K562 (cell line): Measurements from ENCODE around the gene BBS1. TPM values are rescaled to one million over a fixed set of nuclear protein-coding genes. Genes with fewer than 3 reads are reported as not detected.

Source experiments
- CBFB ChIP-seq: sonication (generic); formaldehyde crosslinking; IDR thresholded peaks from 2 replicates; pipeline ENCODE4 v1.4.0; 2020; ENCODE audit warnings: mild to moderate bottlenecking, missing genetic modification reagents
- FOXJ2 ChIP-seq: fragments of 200-800 bp; sonication (Bioruptor generic); IDR thresholded peaks from 2 replicates; pipeline ENCODE4 v1.6.1; 2016; ENCODE audit warnings: missing genetic modification characterization, missing compliant biosample characterization
- HMGN3 ChIP-seq: IDR thresholded peaks from 2 replicates; pipeline ENCODE4 v1.6.1; 2011; ENCODE audit warnings: borderline replicate concordance, low read depth, mild to moderate bottlenecking, mixed read lengths, low read length; ENCODE audit not compliant: insufficient read length; ENCODE audit errors: extremely low read depth
- NRF1 ChIP-seq, 2 experiments: fragments of 450-650 bp; IDR thresholded peaks in 1 of 2; conservative IDR thresholded peaks in 1 of 2; 2 replicates each; pipeline ENCODE4 v1.6.1; 2014; ENCODE audit warnings: mild to moderate bottlenecking in 2 of 2
- PHF20 ChIP-seq: fragments of 450-650 bp; IDR thresholded peaks from 2 replicates; pipeline ENCODE4 v1.6.1; 2018; ENCODE audit not compliant: partially characterized antibody
- PHF8 ChIP-seq: fragments of 200-600 bp; sonication (generic); IDR thresholded peaks from 2 replicates; pipeline ENCODE4 v1.6.1; 2012; ENCODE audit warnings: mixed run types, mild to moderate bottlenecking, inconsistent platforms, low read length, moderate library complexity, borderline replicate concordance
- RB1 ChIP-seq: fragments of 450-650 bp; IDR thresholded peaks from 2 replicates; pipeline ENCODE4 v1.6.1; 2017; ENCODE audit warnings: low read depth, mild to moderate bottlenecking
- RCOR1 ChIP-seq, 2 experiments: IDR thresholded peaks; 2 replicates each; pipeline ENCODE4 v1.6.1; 2012; ENCODE audit warnings: low read depth in 2 of 2, low read length in 2 of 2, borderline replicate concordance in 1 of 2, improper control_type of control experiment in 1 of 2
- TCF7L2 ChIP-seq: fragments of 150-350 bp; IDR thresholded peaks from 2 replicates; pipeline ENCODE4 v1.6.1; 2016; ENCODE audit warnings: low read depth, mild to moderate bottlenecking, low read length, moderate library complexity
- ZKSCAN3 ChIP-seq: fragments of 250-450 bp; sonication (Bioruptor Pico); IDR thresholded peaks from 2 replicates; pipeline ENCODE4 v1.4.0; 2020
- polyA plus RNA-seq, 8 experiments: library from polyadenylated mRNA; depleted of rRNA in 4 of 8; stranded (reverse) in 5 of 8; unstranded in 3 of 8; fragments of >200 nt; fragmentation: Nextera tagmentation in 2 of 8; fragmentation: Illumina TruSeq in 1 of 8; extraction: Ambion mirVana in 2 of 8; extraction: Trizol in 1 of 8; gene quantifications; 2 replicates each; pipeline versions ENCODE4 v1.2.1 to v1.2.3, GENCODE V29; 2011 to 2014; ENCODE audit warnings: inconsistent platforms in 1 of 8, missing spikeins in 1 of 8
- total RNA-seq, 7 experiments: library from RNA; depleted of rRNA in 6 of 7; stranded (reverse); fragments of >200 nt in 6 of 7; fragmentation: Illumina TruSeq in 2 of 7; extraction: Trizol in 2 of 7; gene quantifications; 2 replicates each; pipeline versions ENCODE4 v1.2.1 to v1.2.3, GENCODE V29; 2011 to 2021; ENCODE audit warnings: low replicate concordance in 1 of 7
- TF ChIP-seq, protein P1 (sequence below), 2 experiments: fragments of 450-650 bp; formaldehyde crosslinking in 1 of 2; IDR thresholded peaks; 2 replicates each; pipeline versions ENCODE4 v1.4.0 to v1.6.1; 2014 to 2020; ENCODE audit warnings: mild to moderate bottlenecking in 2 of 2, borderline replicate concordance in 1 of 2, low read depth in 1 of 2
- TF ChIP-seq, protein P2 (sequence below): fragments of 450-650 bp; IDR thresholded peaks from 2 replicates; pipeline ENCODE4 v1.6.1; 2017; ENCODE audit warnings: mild to moderate bottlenecking, moderate library complexity
- TF ChIP-seq, protein P3 (sequence below): sonication (generic); formaldehyde crosslinking; IDR thresholded peaks from 2 replicates; pipeline ENCODE4 v1.8.0; 2022; ENCODE audit warnings: mild to moderate bottlenecking, missing genetic modification reagents

The BBS1 gene
- total and polyA plus RNA-seq, 9 of the 15 experiments (the other 6 are each of a cell fraction or from before 2014, with no cell fraction given) = 9.0 to 19.8 (median 12.1) TPM

DNA sequence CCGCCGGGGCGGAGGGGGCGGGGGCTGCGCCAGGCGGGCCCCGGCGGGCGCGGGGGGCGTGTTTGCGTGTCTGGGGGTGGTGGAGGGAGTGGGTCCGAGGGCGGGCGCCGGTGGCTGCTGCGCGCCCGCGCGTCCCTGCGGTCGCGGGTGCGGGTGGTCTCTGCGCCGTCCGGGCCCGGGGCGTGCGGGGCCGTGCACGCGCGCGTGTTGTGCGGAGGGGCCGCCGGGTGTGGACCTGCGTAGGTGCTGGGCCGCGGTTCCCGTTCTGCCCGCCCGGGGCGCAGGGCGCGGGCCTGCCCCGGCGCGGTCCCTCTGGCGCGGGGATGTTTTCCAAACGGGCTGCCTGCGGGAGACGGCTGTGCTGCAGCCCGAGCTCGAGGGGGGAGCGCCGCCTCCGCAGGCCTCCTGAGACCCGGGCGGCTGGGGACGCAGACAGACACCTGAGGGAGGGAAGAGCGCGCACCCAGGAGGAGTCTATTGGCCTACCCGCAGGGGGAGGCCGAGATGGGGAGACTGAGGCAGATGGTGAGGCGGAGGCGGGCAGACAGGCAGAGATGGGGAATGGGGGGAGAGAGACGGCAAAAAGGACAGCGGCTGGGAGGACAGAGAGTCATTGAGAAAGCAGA, 43.3 kb upstream of the BBS1 start (continued):
- TF ChIP-seq, protein P1, sequence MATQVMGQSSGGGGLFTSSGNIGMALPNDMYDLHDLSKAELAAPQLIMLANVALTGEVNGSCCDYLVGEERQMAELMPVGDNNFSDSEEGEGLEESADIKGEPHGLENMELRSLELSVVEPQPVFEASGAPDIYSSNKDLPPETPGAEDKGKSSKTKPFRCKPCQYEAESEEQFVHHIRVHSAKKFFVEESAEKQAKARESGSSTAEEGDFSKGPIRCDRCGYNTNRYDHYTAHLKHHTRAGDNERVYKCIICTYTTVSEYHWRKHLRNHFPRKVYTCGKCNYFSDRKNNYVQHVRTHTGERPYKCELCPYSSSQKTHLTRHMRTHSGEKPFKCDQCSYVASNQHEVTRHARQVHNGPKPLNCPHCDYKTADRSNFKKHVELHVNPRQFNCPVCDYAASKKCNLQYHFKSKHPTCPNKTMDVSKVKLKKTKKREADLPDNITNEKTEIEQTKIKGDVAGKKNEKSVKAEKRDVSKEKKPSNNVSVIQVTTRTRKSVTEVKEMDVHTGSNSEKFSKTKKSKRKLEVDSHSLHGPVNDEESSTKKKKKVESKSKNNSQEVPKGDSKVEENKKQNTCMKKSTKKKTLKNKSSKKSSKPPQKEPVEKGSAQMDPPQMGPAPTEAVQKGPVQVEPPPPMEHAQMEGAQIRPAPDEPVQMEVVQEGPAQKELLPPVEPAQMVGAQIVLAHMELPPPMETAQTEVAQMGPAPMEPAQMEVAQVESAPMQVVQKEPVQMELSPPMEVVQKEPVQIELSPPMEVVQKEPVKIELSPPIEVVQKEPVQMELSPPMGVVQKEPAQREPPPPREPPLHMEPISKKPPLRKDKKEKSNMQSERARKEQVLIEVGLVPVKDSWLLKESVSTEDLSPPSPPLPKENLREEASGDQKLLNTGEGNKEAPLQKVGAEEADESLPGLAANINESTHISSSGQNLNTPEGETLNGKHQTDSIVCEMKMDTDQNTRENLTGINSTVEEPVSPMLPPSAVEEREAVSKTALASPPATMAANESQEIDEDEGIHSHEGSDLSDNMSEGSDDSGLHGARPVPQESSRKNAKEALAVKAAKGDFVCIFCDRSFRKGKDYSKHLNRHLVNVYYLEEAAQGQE (IDR thresholded peaks at IDR 0.05; ENCODE audit: borderline replicate concordance) = no peak
- TF ChIP-seq, protein P1 (CRISPR knock-in tag; IDR thresholded peaks at IDR 0.05; ENCODE audit: low read depth) = peak; percentile 66; the same call in 1 of the 2 replicates
- TF ChIP-seq CBFB (CRISPR knock-in tag) (no peak), TCF7L2 (no peak), RB1 (peak; percentile 41; the same call in 1 of the 2 replicates), FOXJ2 (tag) (no peak), PHF20 (no peak), NRF1 (conservative IDR thresholded peaks at IDR 0.05 in 1 of 2, IDR thresholded peaks at IDR 0.05 in 1 of 2) (peak; percentile 38 to 45; a peak in 2 of 4 replicates), RCOR1 (IDR thresholded peaks at IDR 0.05; ENCODE audit: borderline replicate concordance in 1 of 2, low read depth in 2 of 2, low read length in 2 of 2) (no peak), ZKSCAN3 (CRISPR knock-in tag) (no peak), HMGN3 (peak; percentile 23), PHF8 (peak; percentile 4; the same call in 1 of the 2 replicates)
- TF ChIP-seq, protein P2, sequence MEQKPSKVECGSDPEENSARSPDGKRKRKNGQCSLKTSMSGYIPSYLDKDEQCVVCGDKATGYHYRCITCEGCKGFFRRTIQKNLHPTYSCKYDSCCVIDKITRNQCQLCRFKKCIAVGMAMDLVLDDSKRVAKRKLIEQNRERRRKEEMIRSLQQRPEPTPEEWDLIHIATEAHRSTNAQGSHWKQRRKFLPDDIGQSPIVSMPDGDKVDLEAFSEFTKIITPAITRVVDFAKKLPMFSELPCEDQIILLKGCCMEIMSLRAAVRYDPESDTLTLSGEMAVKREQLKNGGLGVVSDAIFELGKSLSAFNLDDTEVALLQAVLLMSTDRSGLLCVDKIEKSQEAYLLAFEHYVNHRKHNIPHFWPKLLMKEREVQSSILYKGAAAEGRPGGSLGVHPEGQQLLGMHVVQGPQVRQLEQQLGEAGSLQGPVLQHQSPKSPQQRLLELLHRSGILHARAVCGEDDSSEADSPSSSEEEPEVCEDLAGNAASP = no peak
- TF ChIP-seq, protein P3, sequence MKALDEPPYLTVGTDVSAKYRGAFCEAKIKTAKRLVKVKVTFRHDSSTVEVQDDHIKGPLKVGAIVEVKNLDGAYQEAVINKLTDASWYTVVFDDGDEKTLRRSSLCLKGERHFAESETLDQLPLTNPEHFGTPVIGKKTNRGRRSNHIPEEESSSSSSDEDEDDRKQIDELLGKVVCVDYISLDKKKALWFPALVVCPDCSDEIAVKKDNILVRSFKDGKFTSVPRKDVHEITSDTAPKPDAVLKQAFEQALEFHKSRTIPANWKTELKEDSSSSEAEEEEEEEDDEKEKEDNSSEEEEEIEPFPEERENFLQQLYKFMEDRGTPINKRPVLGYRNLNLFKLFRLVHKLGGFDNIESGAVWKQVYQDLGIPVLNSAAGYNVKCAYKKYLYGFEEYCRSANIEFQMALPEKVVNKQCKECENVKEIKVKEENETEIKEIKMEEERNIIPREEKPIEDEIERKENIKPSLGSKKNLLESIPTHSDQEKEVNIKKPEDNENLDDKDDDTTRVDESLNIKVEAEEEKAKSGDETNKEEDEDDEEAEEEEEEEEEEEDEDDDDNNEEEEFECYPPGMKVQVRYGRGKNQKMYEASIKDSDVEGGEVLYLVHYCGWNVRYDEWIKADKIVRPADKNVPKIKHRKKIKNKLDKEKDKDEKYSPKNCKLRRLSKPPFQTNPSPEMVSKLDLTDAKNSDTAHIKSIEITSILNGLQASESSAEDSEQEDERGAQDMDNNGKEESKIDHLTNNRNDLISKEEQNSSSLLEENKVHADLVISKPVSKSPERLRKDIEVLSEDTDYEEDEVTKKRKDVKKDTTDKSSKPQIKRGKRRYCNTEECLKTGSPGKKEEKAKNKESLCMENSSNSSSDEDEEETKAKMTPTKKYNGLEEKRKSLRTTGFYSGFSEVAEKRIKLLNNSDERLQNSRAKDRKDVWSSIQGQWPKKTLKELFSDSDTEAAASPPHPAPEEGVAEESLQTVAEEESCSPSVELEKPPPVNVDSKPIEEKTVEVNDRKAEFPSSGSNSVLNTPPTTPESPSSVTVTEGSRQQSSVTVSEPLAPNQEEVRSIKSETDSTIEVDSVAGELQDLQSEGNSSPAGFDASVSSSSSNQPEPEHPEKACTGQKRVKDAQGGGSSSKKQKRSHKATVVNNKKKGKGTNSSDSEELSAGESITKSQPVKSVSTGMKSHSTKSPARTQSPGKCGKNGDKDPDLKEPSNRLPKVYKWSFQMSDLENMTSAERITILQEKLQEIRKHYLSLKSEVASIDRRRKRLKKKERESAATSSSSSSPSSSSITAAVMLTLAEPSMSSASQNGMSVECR = 0 out of 2 replicates have a peak, but pooled peaks have one; percentile 34
